HEK293 (cell line): ENCODE results near the gene COL9A3.

Experiments used
- KLF8 ChIP-seq: fragments of 450-650 bp; formaldehyde crosslinking; IDR thresholded peaks from 2 replicates; pipeline ENCODE4 v1.5.1; 2016; ENCODE audit warnings: missing biosample characterization, missing genetic modification characterization
- TF ChIP-seq, protein P1 (sequence below): fragments of 450-650 bp; formaldehyde crosslinking; IDR thresholded peaks from 2 replicates; pipeline ENCODE4 v1.5.1; 2016; ENCODE audit warnings: missing biosample characterization, missing genetic modification characterization

DNA sequence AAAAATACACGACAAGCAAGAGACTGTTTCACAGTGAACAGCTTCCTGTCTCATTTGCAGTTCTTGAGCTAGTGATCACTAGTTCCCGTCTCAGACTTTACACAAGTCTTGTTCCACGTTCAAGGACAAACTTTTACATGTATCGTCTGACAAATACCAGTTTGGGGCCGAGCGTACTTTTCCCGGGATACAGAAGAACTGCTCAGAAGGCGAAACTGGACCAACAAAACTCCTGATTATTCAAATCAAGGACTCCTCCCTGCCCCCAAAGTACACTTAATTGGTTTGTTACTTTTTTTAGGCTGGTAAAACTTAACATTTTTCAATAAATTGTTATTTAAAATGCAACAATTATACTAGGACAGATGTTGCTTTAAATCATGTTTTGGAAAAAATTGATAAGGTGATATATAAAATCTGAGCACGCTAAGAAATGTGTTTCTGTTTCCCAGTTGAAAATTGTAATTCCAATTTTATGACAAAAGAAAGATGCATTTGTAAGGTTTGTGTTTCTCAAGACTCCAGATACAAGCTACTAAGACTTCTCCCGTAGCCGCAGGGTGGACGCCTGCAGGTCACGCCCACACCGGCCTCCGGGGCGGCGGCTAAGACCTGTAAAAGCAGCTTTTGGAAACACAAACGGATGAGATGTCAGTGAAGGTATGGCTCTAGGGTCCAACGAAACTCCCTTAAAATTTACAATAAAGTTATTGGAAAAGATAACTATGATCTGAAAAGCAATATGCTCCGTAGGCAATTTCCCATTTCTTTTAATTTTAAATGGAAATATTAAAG is 61.6 kb downstream of the COL9A3 start:
- no peak for TF ChIP-seq KLF8 (tag by site-specific recombination)
- TF ChIP-seq, protein P1, sequence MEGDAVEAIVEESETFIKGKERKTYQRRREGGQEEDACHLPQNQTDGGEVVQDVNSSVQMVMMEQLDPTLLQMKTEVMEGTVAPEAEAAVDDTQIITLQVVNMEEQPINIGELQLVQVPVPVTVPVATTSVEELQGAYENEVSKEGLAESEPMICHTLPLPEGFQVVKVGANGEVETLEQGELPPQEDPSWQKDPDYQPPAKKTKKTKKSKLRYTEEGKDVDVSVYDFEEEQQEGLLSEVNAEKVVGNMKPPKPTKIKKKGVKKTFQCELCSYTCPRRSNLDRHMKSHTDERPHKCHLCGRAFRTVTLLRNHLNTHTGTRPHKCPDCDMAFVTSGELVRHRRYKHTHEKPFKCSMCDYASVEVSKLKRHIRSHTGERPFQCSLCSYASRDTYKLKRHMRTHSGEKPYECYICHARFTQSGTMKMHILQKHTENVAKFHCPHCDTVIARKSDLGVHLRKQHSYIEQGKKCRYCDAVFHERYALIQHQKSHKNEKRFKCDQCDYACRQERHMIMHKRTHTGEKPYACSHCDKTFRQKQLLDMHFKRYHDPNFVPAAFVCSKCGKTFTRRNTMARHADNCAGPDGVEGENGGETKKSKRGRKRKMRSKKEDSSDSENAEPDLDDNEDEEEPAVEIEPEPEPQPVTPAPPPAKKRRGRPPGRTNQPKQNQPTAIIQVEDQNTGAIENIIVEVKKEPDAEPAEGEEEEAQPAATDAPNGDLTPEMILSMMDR (tag by site-specific recombination), result no peak
